HCT116 (cell line): ENCODE data around the gene ZBTB20.

Experiments used
- EZH2 ChIP-seq: fragments of 200-600 bp; sonication (generic); IDR thresholded peaks from 2 replicates; pipeline ENCODE4 v1.6.1; 2017; ENCODE audit warnings: antibody characterized with exemption, mixed run types
- YY1 ChIP-seq: IDR thresholded peaks from 2 replicates; pipeline ENCODE4 v1.6.1; 2011; ENCODE audit warnings: low read length, low read depth, moderate library complexity, mild to moderate bottlenecking; ENCODE audit not compliant: insufficient replicate concordance; ENCODE audit errors: extremely low read depth
- TF ChIP-seq, protein P1 (sequence below), 3 experiments: fragments of 200-600 bp in 1 of 3; sonication (generic) in 1 of 3; IDR thresholded peaks in 2 of 3; conservative IDR thresholded peaks in 1 of 3; 2 replicates each; pipeline ENCODE4 v1.5.1; 2012 to 2017; ENCODE audit warnings: low read depth in 2 of 3, low read length in 2 of 3, antibody characterized with exemption in 1 of 3, borderline replicate concordance in 1 of 3, control low read depth in 1 of 3, mild to moderate bottlenecking in 1 of 3, mixed read lengths in 1 of 3, mixed run types in 1 of 3, moderate library complexity in 1 of 3; ENCODE audit not compliant: insufficient read depth in 1 of 3

DNA sequence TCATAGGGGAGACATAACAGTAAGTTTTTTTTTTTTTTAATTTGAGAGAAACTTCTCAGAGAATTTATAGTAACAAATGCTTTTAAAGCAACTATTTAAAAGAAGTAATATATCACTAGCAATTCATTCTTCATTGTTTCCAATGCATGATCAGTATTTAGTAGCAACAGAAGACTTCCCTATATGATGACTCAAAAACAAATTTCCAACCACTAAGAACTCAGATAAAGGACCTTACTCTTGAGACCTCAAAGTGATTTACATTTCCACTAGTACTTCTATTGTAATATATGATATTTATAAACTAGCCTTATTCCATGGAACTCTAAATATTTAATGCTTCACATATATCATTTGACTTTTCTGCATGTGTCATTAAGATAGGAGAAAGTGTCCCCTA, 356.3 kb downstream of the ZBTB20 start:
- no peak for TF ChIP-seq YY1
- TF ChIP-seq EZH2, result no peak
- TF ChIP-seq, protein P1, sequence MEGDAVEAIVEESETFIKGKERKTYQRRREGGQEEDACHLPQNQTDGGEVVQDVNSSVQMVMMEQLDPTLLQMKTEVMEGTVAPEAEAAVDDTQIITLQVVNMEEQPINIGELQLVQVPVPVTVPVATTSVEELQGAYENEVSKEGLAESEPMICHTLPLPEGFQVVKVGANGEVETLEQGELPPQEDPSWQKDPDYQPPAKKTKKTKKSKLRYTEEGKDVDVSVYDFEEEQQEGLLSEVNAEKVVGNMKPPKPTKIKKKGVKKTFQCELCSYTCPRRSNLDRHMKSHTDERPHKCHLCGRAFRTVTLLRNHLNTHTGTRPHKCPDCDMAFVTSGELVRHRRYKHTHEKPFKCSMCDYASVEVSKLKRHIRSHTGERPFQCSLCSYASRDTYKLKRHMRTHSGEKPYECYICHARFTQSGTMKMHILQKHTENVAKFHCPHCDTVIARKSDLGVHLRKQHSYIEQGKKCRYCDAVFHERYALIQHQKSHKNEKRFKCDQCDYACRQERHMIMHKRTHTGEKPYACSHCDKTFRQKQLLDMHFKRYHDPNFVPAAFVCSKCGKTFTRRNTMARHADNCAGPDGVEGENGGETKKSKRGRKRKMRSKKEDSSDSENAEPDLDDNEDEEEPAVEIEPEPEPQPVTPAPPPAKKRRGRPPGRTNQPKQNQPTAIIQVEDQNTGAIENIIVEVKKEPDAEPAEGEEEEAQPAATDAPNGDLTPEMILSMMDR (IDR thresholded peaks at IDR 0.05 in 2 of 3, conservative IDR thresholded peaks at IDR 0.05 in 1 of 3; ENCODE audit: borderline replicate concordance in 1 of 3, insufficient read depth in 1 of 3, low read depth in 2 of 3, low read length in 2 of 3), result no peak
